Measurements from ENCODE around the gene STEAP4.
"Not testable (repeated sequence)": the region's sequence is repeated elsewhere in the genome, so short reads cannot be mapped to it uniquely, and the experiment has no call there.

DNA sequence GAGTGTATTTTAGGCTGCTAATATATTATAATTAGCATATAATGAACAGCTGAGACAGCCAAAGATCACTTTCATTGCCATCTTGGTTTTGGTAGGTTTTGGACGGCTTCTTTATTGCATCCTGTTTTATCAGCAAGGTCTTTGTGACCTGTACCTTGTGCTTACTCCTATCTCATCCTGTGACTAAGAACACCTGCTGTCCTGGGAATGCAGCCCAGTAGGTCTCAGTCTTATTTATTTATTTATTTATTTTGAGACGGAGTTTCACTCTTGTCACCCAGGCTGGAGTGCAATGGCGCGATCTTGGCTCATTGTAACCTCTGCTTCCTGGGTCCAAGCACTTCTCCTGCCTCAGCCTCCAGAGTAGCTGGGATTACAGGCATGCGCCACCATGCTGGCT lies 31.8 kb downstream of the STEAP4 start:
- not testable (repeated sequence) for TF ChIP-seq EZH2 (IDR thresholded peaks at IDR 0.05; ENCODE audit: insufficient read depth, poor library complexity, severe bottlenecking); EZH2phosphoT487 (IDR thresholded peaks at IDR 0.05; ENCODE audit: insufficient read depth, low read depth)
